Activated naive CD4-positive, alpha-beta T cell (primary cell): ENCODE data around the gene FAM25A.

Source experiments
- DNase-seq, 4 experiments: peaks; one replicate each; lab custom pipeline; 2025; lab: John Stamatoyannopoulos, UW

Gene FAM25A

GRCh38 chr10:87064651-87065050, 44.6 kb downstream of the FAM25A start:
- no peak for DNase-seq

DNA sequence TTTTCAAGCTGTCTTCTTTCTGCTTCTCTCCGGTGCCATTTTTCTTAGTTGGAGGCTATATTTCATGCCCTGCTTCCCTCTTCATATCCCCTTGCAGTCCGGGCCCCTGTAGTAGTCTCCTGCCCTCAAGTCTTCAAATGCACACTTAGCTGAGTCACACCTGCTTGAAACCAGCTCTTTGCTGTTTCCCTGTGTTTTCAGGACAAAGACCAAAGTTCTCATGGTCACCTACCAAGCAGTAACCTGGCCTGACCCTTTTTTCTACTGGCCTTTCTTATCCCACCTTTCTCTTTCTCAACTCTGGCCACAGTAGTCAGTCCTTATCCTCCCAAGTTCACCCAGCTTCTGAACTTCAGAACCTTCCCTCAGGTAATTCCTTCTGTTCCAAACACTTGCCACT, 46.1 kb downstream of the FAM25A start:
- DNase-seq, result no peak

DNA sequence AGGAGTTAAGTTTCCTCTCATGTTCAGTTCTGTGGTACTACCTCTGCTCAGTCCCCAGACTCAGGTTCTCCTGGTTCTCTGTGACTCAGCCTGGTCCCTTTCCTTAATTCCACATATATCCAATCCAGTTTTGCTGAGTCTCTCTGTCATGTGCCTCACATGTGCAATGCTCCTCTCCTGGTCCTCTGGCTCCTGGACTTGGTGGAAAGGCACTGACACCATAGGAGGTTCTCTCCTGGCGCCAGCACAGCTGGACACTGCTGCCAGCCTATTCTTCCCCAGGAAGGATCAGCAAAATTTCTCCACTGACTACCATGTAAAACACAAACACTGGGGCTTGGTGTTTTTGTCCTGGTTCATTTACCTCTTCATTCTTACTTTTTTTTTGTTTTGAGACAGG, 46.8 kb downstream of the FAM25A start:
- DNase-seq, result no peak

DNA sequence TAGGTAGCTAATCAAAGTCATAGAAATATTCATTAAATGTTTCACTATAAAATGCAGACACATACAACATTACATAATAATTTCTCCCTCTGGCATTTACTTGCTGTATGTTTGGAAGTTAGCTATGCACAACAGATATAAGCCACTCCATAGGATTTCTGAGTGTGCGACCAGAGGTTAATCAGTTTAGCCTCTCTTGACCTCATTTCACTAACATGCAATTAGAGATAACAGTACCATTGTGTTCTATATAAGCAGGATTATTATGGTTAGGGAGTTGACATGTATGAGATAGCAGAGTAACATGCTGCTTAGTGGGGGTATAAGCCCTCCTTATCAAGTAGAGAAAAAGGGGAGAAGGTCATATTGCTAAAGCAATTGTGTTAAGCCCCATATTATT, 48.2 kb downstream of the FAM25A start:
- DNase-seq, result no peak

DNA sequence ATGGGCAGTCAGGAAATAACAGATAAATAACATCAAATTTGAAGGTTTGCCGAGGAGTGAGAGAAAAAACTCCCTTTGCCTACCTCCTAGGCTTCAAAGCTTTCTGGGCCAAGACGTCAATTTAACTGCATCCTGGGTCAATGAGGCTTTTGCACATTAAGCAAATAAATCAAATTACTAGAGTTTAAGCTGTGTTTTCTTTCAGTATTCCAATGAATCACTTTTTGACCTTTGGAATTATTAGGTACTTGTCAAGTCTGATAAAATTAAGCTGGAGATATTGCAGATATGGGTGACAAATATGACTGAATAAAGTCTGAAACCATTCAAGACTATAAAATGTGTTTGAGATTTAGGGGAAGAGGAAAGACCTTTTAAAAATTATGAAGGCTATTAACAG, 52.4 kb downstream of the FAM25A start:
- no peak for DNase-seq
